HEK293 (cell line): ENCODE results near the gene CACNA1D.
"Not testable (repeated sequence)": the region's sequence is repeated elsewhere in the genome, so short reads cannot be mapped to it uniquely, and the experiment has no call there.

Experiments
- CTCF ChIA-PET: fragments of 350-600 bp; formaldehyde crosslinking; extraction: SDS; loops from one replicate; lab custom pipeline; 2021; ENCODE audit warnings: antibody characterized with exemption; lab: Yijun Ruan, JAX
- POLR2A ChIA-PET: fragments of 300-600 bp; formaldehyde crosslinking; extraction: SDS; loops from one replicate; lab custom pipeline; 2020; ENCODE audit warnings: antibody characterized with exemption, inconsistent platforms; lab: Yijun Ruan, JAX
- H3K27ac ChIP-seq: fragments of 200-500 bp; sonication (Bioruptor generic); 2 replicates; pipeline ENCODE4 v1.5.1; 2014; ENCODE audit warnings: low read depth, low read length, control low read depth, inconsistent platforms; ENCODE audit errors: extremely low read depth
- H3K36me3 ChIP-seq, 2 experiments: fragments of 200-500 bp in 1 of 2; sonication (Bioruptor generic) in 1 of 2; 1 replicate in 1 of 2; 2 replicates in 1 of 2; pipeline ENCODE4 v1.5.1; 2014 to 2017; ENCODE audit warnings: inconsistent platforms in 2 of 2, low read length in 2 of 2; ENCODE audit not compliant: control insufficient read depth in 2 of 2, insufficient read depth in 1 of 2
- H3K4me1 ChIP-seq: fragments of 200-500 bp; sonication (Bioruptor generic); 2 replicates; pipeline ENCODE4 v1.5.1; 2014; ENCODE audit warnings: mild to moderate bottlenecking, low read length, inconsistent platforms; ENCODE audit not compliant: control insufficient read depth, insufficient read depth
- H3K4me3 ChIP-seq: 2 replicates; pipeline ENCODE4 v1.5.1; 2011; ENCODE audit warnings: low read depth, mild to moderate bottlenecking, control low read depth, low read length, moderate library complexity
- H3K9me3 ChIP-seq: fragments of 200-500 bp; sonication (Bioruptor generic); 2 replicates; pipeline ENCODE4 v1.5.1; 2014; ENCODE audit warnings: low read depth, low read length, inconsistent platforms; ENCODE audit not compliant: control insufficient read depth, insufficient read depth
- BCL11B ChIP-seq: fragments of 450-650 bp; formaldehyde crosslinking; IDR thresholded peaks from 2 replicates; pipeline ENCODE4 v1.5.1; 2016; ENCODE audit warnings: low read depth, missing biosample characterization, missing genetic modification characterization
- KLF10 ChIP-seq: fragments of 450-650 bp; IDR thresholded peaks from 2 replicates; pipeline ENCODE4 v1.5.1; 2018; ENCODE audit warnings: missing biosample characterization, mild to moderate bottlenecking, missing genetic modification characterization
- MZF1 ChIP-seq: fragments of 450-650 bp; formaldehyde crosslinking; IDR thresholded peaks from 2 replicates; pipeline ENCODE4 v1.5.1; 2017; ENCODE audit warnings: missing biosample characterization, missing genetic modification characterization, borderline replicate concordance
- OVOL3 ChIP-seq: fragments of 450-650 bp; formaldehyde crosslinking; IDR thresholded peaks from 2 replicates; pipeline ENCODE4 v1.5.1; 2016; ENCODE audit warnings: missing biosample characterization, missing genetic modification characterization
- PRDM6 ChIP-seq: fragments of 450-650 bp; formaldehyde crosslinking; IDR thresholded peaks from 2 replicates; pipeline ENCODE4 v1.5.1; 2017; ENCODE audit warnings: missing biosample characterization, missing genetic modification characterization
- SP3 ChIP-seq: fragments of 450-650 bp; formaldehyde crosslinking; IDR thresholded peaks from 2 replicates; pipeline ENCODE4 v1.5.1; 2016; ENCODE audit warnings: missing biosample characterization, missing genetic modification characterization
- TCF7L2 ChIP-seq: IDR thresholded peaks from 2 replicates; pipeline ENCODE4 v1.6.1; 2011; ENCODE audit warnings: low read depth, mild to moderate bottlenecking, inconsistent platforms, low read length, moderate library complexity, borderline replicate concordance
- TRIM28 ChIP-seq: IDR thresholded peaks from 2 replicates; pipeline ENCODE4 v1.6.1; 2011; ENCODE audit warnings: low read length, control low read depth, borderline replicate concordance
- WT1 ChIP-seq: fragments of 450-650 bp; formaldehyde crosslinking; IDR thresholded peaks from 2 replicates; pipeline ENCODE4 v1.5.1; 2016; ENCODE audit warnings: missing biosample characterization, missing genetic modification characterization
- YY1 ChIP-seq: fragments of 450-650 bp; formaldehyde crosslinking; IDR thresholded peaks from 2 replicates; pipeline ENCODE4 v1.5.1; 2018; ENCODE audit warnings: missing biosample characterization, missing genetic modification characterization
- ZBTB20 ChIP-seq: fragments of 450-650 bp; formaldehyde crosslinking; IDR thresholded peaks from 2 replicates; pipeline ENCODE4 v1.5.1; 2016; ENCODE audit warnings: missing biosample characterization, missing genetic modification characterization
- ZBTB7A ChIP-seq: fragments of 450-650 bp; formaldehyde crosslinking; IDR thresholded peaks from 2 replicates; pipeline ENCODE4 v1.5.1; 2016; ENCODE audit warnings: low read depth, missing biosample characterization, missing genetic modification characterization
- ZFP37 ChIP-seq: fragments of 450-650 bp; formaldehyde crosslinking; IDR thresholded peaks from 2 replicates; pipeline ENCODE4 v1.5.1; 2016; ENCODE audit warnings: missing biosample characterization, missing genetic modification characterization
- ZFP41 ChIP-seq: fragments of 450-650 bp; formaldehyde crosslinking; IDR thresholded peaks from 2 replicates; pipeline ENCODE4 v1.5.1; 2016; ENCODE audit warnings: missing biosample characterization, missing genetic modification characterization, borderline replicate concordance
- ZNF157 ChIP-seq: fragments of 450-650 bp; formaldehyde crosslinking; IDR thresholded peaks from 2 replicates; pipeline ENCODE4 v1.5.1; 2016; ENCODE audit warnings: missing biosample characterization, missing genetic modification characterization
- ZNF169 ChIP-seq: fragments of 450-650 bp; formaldehyde crosslinking; IDR thresholded peaks from 2 replicates; pipeline ENCODE4 v1.5.1; 2016; ENCODE audit warnings: missing biosample characterization, missing genetic modification characterization
- ZNF221 ChIP-seq: fragments of 450-650 bp; formaldehyde crosslinking; IDR thresholded peaks from 2 replicates; pipeline ENCODE4 v1.5.1; 2017; ENCODE audit warnings: missing biosample characterization, missing genetic modification characterization, borderline replicate concordance
- ZNF354C ChIP-seq: fragments of 450-650 bp; formaldehyde crosslinking; IDR thresholded peaks from 2 replicates; pipeline ENCODE4 v1.5.1; 2016; ENCODE audit warnings: missing biosample characterization, missing genetic modification characterization, low read depth, borderline replicate concordance
- ZNF394 ChIP-seq: fragments of 450-650 bp; formaldehyde crosslinking; IDR thresholded peaks from 2 replicates; pipeline ENCODE4 v1.5.1; 2016; ENCODE audit warnings: missing biosample characterization, missing genetic modification characterization, mild to moderate bottlenecking, moderate library complexity, borderline replicate concordance
- ZNF501 ChIP-seq: fragments of 450-650 bp; formaldehyde crosslinking; IDR thresholded peaks from 2 replicates; pipeline ENCODE4 v1.5.1; 2016; ENCODE audit warnings: missing biosample characterization, missing genetic modification characterization
- ZNF560 ChIP-seq: fragments of 450-650 bp; formaldehyde crosslinking; IDR thresholded peaks from 2 replicates; pipeline ENCODE4 v1.5.1; 2017; ENCODE audit warnings: missing biosample characterization, missing genetic modification characterization, borderline replicate concordance
- ZNF561 ChIP-seq: fragments of 450-650 bp; IDR thresholded peaks from 2 replicates; pipeline ENCODE4 v1.5.1; 2018; ENCODE audit warnings: missing biosample characterization, missing genetic modification characterization, borderline replicate concordance
- ZNF596 ChIP-seq: fragments of 450-650 bp; IDR thresholded peaks from 2 replicates; pipeline ENCODE4 v1.5.0; 2018; ENCODE audit warnings: missing biosample characterization, mild to moderate bottlenecking, missing genetic modification characterization, moderate library complexity
- ZNF600 ChIP-seq: fragments of 450-650 bp; formaldehyde crosslinking; IDR thresholded peaks from 2 replicates; pipeline ENCODE4 v1.5.1; 2016; ENCODE audit warnings: missing biosample characterization, missing genetic modification characterization
- ZNF626 ChIP-seq: fragments of 450-650 bp; sonication (Bioruptor Pico); formaldehyde crosslinking; IDR thresholded peaks from 2 replicates; pipeline ENCODE4 v1.5.1; 2018; ENCODE audit warnings: missing biosample characterization, missing genetic modification characterization, inconsistent platforms
- ZNF704 ChIP-seq: fragments of 450-650 bp; formaldehyde crosslinking; IDR thresholded peaks from 2 replicates; pipeline ENCODE4 v1.5.1; 2016; ENCODE audit warnings: missing biosample characterization, missing genetic modification characterization
- ZSCAN16 ChIP-seq: fragments of 450-650 bp; formaldehyde crosslinking; IDR thresholded peaks from 2 replicates; pipeline ENCODE4 v1.5.1; 2016; ENCODE audit warnings: missing biosample characterization, missing genetic modification characterization
- ZXDB ChIP-seq: fragments of 450-650 bp; formaldehyde crosslinking; IDR thresholded peaks from 2 replicates; pipeline ENCODE4 v1.5.1; 2016; ENCODE audit warnings: missing biosample characterization, missing genetic modification characterization

Gene CACNA1D

GRCh38 chr3:53635041-53635440, 140.6 kb downstream of the CACNA1D start:
- Histone ChIP-seq H3K4me1 (no peaks in the 10 kb centered on the region), H3K9me3 (no peaks in the 10 kb centered on the region), H3K36me3 (no peaks in the 10 kb centered on the region), H3K27ac (no peak overlapping the region), H3K4me3 (no peak overlapping the region)
- TF ChIP-seq ZSCAN16, result no peak
- no peak for TF ChIP-seq ZNF626 (tag by site-specific recombination)
- TF ChIP-seq ZNF221 (tag by site-specific recombination), result no peak
- TF ChIP-seq KLF10, result no peak
- TF ChIP-seq ZNF596 (tag by site-specific recombination), result no peak
- TF ChIP-seq ZNF561, result no peak
- no peak for TF ChIP-seq ZFP37
- no peak for TF ChIP-seq ZNF704 (tag by site-specific recombination)
- TF ChIP-seq WT1 (tag by site-specific recombination), result no peak
- TF ChIP-seq ZNF501, result no peak
- TF ChIP-seq ZBTB20, result no peak
- ChIA-PET CTCF (no interaction called here), POLR2A (no interaction called here)

DNA sequence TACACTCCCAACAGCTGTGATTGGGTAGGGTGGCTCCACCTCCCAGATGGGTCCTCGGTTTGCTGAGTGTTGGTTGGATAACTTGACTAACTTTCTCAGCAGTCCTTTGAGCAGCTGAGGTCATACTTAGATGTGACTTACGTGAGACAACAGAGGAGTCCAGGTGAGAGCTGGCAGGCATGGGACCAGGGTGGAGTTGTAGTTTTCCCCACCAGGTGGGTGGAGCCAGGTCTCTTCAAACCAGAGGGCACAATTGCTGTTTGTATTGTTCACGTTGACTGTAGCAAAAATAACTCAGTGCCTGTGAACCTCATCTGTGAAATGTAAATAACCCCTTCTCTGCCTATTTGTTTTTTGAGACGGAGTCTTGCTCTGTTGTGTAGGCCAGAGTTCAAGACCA, 144.4 kb downstream of the CACNA1D start:
- POLR2A ChIA-PET, H3K36me3 ChIP-seq, CTCF ChIA-PET, H3K4me1 ChIP-seq, H3K27ac ChIP-seq, H3K9me3 ChIP-seq, H3K4me3 ChIP-seq: not testable (repeated sequence)

GRCh38 chr3:53641397-53641796, 147.0 kb downstream of the CACNA1D start:
- Histone ChIP-seq H3K4me1 (no peaks in the 10 kb centered on the region), H3K27ac (no peak overlapping the region), H3K9me3 (no peaks in the 10 kb centered on the region), H3K4me3 (no peak overlapping the region), H3K36me3 (no peaks in the 10 kb centered on the region)
- ChIA-PET POLR2A (no interaction called here), CTCF (interaction anchor here (0.6 kb wide), 1 partner anchor 191 kb away, joined by 3 read pairs; no protein-coding TSS in a partner anchor)
- TF ChIP-seq ZNF394 (tag by site-specific recombination) (no peak), TCF7L2 (no peak), ZNF600 (no peak), MZF1 (tag by site-specific recombination) (no peak), TRIM28 (no peak), ZFP41 (tag by site-specific recombination) (no peak), YY1 (tag by site-specific recombination) (no peak), ZNF560 (tag by site-specific recombination) (no peak), SP3 (tag by site-specific recombination) (no peak), ZBTB7A (tag by site-specific recombination) (no peak), ZNF157 (tag by site-specific recombination) (no peak), PRDM6 (no peak), ZNF354C (no peak), OVOL3 (no peak), ZNF169 (tag by site-specific recombination) (no peak), ZXDB (no peak), BCL11B (no peak)
